GM12891 (cell line): ENCODE measurements around the gene SPC25.
"Not testable (repeated sequence)": the region's sequence is repeated elsewhere in the genome, so short reads cannot be mapped to it uniquely, and the experiment has no call there.

Experiments
- DNase-seq: peaks from one replicate; pipeline ENCODE4 v3.0.0; 2011; ENCODE audit warnings: low spot score; ENCODE audit not compliant: insufficient read length
- FAIRE-seq: peaks from 2 replicates; lab custom pipeline; 2011; peaks lifted over from hg19 to GRCh38; lab: Jason Lieb, UNC
- PAX5 ChIP-seq: IDR thresholded peaks from 2 replicates; pipeline ENCODE4 v1.6.1; 2011; ENCODE audit warnings: low read length, moderate library complexity, mild to moderate bottlenecking; ENCODE audit not compliant: insufficient read depth, severe bottlenecking
- POLR2A ChIP-seq: IDR thresholded peaks from 2 replicates; pipeline ENCODE4 v1.6.1; 2011; ENCODE audit warnings: low read depth, low read length, control low read depth
- POLR2AphosphoS5 ChIP-seq: IDR thresholded peaks from 2 replicates; pipeline ENCODE4 v1.6.1; 2011; ENCODE audit warnings: low read depth, low read length, control low read depth
- POU2F2 ChIP-seq: IDR thresholded peaks from 2 replicates; pipeline ENCODE4 v1.6.1; 2011; ENCODE audit warnings: low read depth, mild to moderate bottlenecking, control low read depth, low read length, moderate library complexity
- SPI1 ChIP-seq: IDR thresholded peaks from 2 replicates; pipeline ENCODE4 v1.6.1; 2011; ENCODE audit warnings: low read depth, low read length, control low read depth
- TAF1 ChIP-seq: IDR thresholded peaks from 2 replicates; pipeline ENCODE4 v1.6.1; 2011; ENCODE audit warnings: low read depth, low read length, control low read depth

SPC25 gene

DNA sequence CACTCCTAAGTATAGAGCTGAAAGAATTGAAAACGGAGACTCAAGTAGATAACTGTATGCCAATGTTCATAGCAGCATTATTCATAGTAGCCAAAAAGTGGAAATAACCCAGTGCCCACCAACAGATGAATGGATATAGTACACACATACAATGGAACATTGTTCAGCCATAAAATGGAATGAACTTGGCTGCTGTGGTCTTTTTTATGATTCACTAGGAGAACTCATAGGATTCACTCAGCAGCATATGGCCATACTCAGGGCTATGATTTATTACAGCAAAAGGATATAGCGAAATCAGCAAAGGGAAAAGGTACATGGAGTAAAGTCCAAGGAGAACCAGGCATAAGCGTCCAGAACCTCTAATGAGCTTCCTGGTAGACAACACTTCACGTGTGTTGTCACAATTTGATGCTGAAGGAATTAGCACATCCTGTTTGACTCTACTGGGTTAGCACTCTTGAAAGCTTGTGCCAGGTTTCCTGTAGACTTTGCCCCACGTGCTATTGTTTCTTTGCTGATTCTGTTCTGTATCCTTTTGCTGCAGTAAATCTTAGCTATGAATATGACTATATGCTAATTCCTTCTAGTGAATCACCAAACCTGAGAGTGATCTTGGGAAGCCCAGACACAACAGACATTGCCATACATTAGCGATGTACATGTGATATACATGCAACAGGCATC lies 15.7 kb downstream of the SPC25 start:
- no peak for DNase-seq
- no peak for TF ChIP-seq TAF1
- no peak for TF ChIP-seq POU2F2
- TF ChIP-seq SPI1, result no peak
- TF ChIP-seq PAX5, result no peak
- no peak for TF ChIP-seq POLR2A
- no peak for TF ChIP-seq POLR2AphosphoS5
- FAIRE-seq, result no peak

GRCh38 chr2:168870824-168871223 lies 19.4 kb downstream of the SPC25 start:
- not testable (repeated sequence) for FAIRE-seq, DNase-seq

DNA sequence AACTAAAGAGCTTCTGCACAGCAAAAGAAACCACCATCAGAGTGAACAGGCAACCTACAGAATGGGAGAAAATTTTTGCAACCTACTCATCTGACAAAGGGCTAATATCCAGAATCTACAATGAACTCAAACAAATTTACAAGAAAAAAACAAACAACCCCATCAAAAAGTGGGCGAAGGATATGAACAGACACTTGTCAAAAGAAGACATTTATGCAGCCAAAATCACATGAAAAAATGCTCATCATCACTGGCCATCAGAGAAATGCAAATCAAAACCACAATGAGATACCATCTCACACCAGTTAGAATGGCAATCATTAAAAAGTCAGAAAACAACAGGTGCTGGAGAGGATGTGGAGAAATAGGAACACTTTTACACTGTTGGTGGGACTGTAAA lies 19.9 kb downstream of the SPC25 start:
- DNase-seq, FAIRE-seq: not testable (repeated sequence)

GRCh38 chr2:168867164-168867563 lies 23.1 kb downstream of the SPC25 start:
- not testable (repeated sequence) for DNase-seq, FAIRE-seq

GRCh38 chr2:168858146-168858545 lies 32.1 kb downstream of the SPC25 start:
- TF ChIP-seq POLR2AphosphoS5 (no peak), POLR2A (no peak), TAF1 (no peak), SPI1 (no peak), PAX5 (no peak), POU2F2 (no peak)
- no peak for FAIRE-seq
- DNase-seq, result no peak

DNA sequence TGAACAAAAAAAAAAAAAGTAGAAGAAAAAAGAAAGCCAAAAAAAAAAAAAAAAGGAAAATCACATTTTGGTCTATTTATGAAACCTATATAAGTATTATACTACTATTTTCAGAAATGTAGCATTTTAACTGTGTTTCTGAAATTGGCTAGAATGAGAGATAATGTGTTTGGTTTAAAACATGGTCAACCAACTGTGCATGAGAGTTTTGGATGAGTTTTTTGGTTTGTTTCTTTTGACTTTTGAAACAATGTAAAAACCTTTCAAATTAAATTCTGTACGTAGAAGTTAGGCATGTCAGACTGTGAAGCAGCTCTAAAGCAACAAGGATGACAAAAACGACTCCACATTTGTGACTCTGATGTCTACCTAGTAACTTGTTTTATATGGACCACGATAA lies 34.6 kb downstream of the SPC25 start:
- FAIRE-seq (no peak), DNase-seq (no peak)
- TF ChIP-seq SPI1, result no peak
- TF ChIP-seq TAF1, result no peak
- TF ChIP-seq POLR2A, result no peak

- FAIRE-seq, result no peak
- TF ChIP-seq POLR2AphosphoS5 (no peak), POU2F2 (no peak), POLR2A (no peak), SPI1 (no peak), PAX5 (no peak), TAF1 (no peak)
- no peak for DNase-seq
Observed at GRCh38 chr2:168854651-168855050, 35.6 kb downstream of the SPC25 start.

DNA sequence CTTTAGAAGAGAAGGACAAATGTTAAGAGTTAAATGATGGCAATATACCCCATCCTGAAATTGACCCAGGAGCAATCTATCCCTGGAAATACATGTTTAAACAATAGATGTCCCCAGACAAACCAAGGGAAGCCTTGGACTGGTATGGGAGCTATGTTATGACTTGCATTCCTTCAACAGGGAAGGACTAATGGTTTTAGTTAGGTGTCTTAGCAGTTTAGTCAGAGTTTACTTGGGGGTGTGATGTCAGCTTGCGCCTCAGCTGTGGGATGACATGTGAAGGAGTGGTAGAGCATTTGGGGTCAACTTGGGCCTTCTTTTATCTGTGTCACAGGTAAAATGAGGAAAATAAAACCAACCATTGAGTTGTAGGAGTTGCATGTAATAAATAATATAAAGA lies 36.8 kb downstream of the SPC25 start:
- TF ChIP-seq POLR2AphosphoS5 (no peak), POLR2A (no peak), POU2F2 (no peak), PAX5 (no peak), TAF1 (no peak), SPI1 (no peak)
- FAIRE-seq (no peak), DNase-seq (no peak)

GRCh38 chr2:168852481-168852880 lies 37.7 kb downstream of the SPC25 start:
- DNase-seq (no peak), FAIRE-seq (no peak)
- TF ChIP-seq TAF1, result no peak
- TF ChIP-seq POU2F2, result no peak
- no peak for TF ChIP-seq POLR2A
- no peak for TF ChIP-seq PAX5
- no peak for TF ChIP-seq POLR2AphosphoS5
- no peak for TF ChIP-seq SPI1

GRCh38 chr2:168851674-168852320 lies 38.4 kb downstream of the SPC25 start:
- DNase-seq, result no peak
- TF ChIP-seq POU2F2, result no peak
- TF ChIP-seq POLR2AphosphoS5, result no peak
- no peak for TF ChIP-seq TAF1
- TF ChIP-seq PAX5, result no peak
- TF ChIP-seq SPI1, result no peak
- no peak for TF ChIP-seq POLR2A
- FAIRE-seq, result no peak

- TF ChIP-seq POU2F2 (no peak), PAX5 (no peak), POLR2AphosphoS5 (no peak), POLR2A (no peak), TAF1 (no peak), SPI1 (no peak)
- DNase-seq (no peak), FAIRE-seq (no peak)
Observed at GRCh38 chr2:168850846-168851245, 39.4 kb downstream of the SPC25 start.
